Activated naive CD8-positive, alpha-beta T cell treated with anti-CD3 and anti-CD28 coated beads for 36 hours (primary cell): ENCODE data around the gene NRXN3. TPM values are rescaled to one million over a fixed set of nuclear protein-coding genes. Genes with fewer than 3 reads are reported as not detected.

Source experiments
- DNase-seq: peaks from one replicate; pipeline ENCODE4 v3.0.0; 2021
- H3K27ac Mint-ChIP-seq: one replicate; pipeline ENCODE4 v1.8.0; 2022; ENCODE audit warnings: mild to moderate bottlenecking, moderate library complexity, mixed read lengths
- H3K27me3 Mint-ChIP-seq: one replicate; pipeline ENCODE4 v1.8.0; 2022; ENCODE audit warnings: mild to moderate bottlenecking, mixed read lengths
- H3K36me3 Mint-ChIP-seq: one replicate; pipeline ENCODE4 v1.8.0; 2021; ENCODE audit warnings: mild to moderate bottlenecking, mixed read lengths
- H3K4me1 Mint-ChIP-seq: one replicate; pipeline ENCODE4 v1.8.0; 2021; ENCODE audit warnings: mixed read lengths
- H3K4me3 Mint-ChIP-seq: one replicate; pipeline ENCODE4 v1.8.0; 2022; ENCODE audit warnings: mild to moderate bottlenecking, moderate library complexity, mixed read lengths
- H3K9me3 Mint-ChIP-seq: one replicate; pipeline ENCODE4 v1.8.0; 2022; ENCODE audit warnings: mixed read lengths
- total RNA-seq, 2 experiments: library from RNA; stranded (reverse); gene quantifications; one replicate each; pipeline ENCODE4 v1.2.3, GENCODE V29; 2021

NRXN3 gene
- total RNA-seq, 2 experiments from 2014 or later = not detected

GRCh38 chr14:79581912-79582576 is 1411.9 kb downstream of the NRXN3 start:
- H3K36me3 Mint-ChIP-seq = no peaks in the 10 kb centered on the region
- no peaks in the 10 kb centered on the region for H3K9me3 Mint-ChIP-seq
- no peaks in the 10 kb centered on the region for H3K27me3 Mint-ChIP-seq
- no peak for DNase-seq
- no peaks in the 10 kb centered on the region for H3K4me1 Mint-ChIP-seq
- H3K27ac Mint-ChIP-seq = no peak overlapping the region
- H3K4me3 Mint-ChIP-seq = no peak overlapping the region

- Mint-ChIP-seq H3K4me3 (no peak overlapping the region), H3K36me3 (no peaks in the 10 kb centered on the region), H3K27me3 (no peaks in the 10 kb centered on the region), H3K9me3 (no peaks in the 10 kb centered on the region), H3K27ac (no peak overlapping the region), H3K4me1 (no peaks in the 10 kb centered on the region)
- DNase-seq = no peak
Observed at GRCh38 chr14:79583738-79584408, 1413.7 kb downstream of the NRXN3 start.

GRCh38 chr14:79584679-79585078 is 1414.5 kb downstream of the NRXN3 start:
- no peak overlapping the region for H3K27ac Mint-ChIP-seq
- no peaks in the 10 kb centered on the region for H3K27me3 Mint-ChIP-seq
- no peaks in the 10 kb centered on the region for H3K4me1 Mint-ChIP-seq
- no peak for DNase-seq
- no peaks in the 10 kb centered on the region for H3K36me3 Mint-ChIP-seq
- H3K9me3 Mint-ChIP-seq = no peaks in the 10 kb centered on the region
- no peak overlapping the region for H3K4me3 Mint-ChIP-seq

GRCh38 chr14:79585845-79586244 is 1415.7 kb downstream of the NRXN3 start:
- no peak overlapping the region for H3K27ac Mint-ChIP-seq

GRCh38 chr14:79586416-79586815 is 1416.2 kb downstream of the NRXN3 start:
- Mint-ChIP-seq H3K36me3 (no peaks in the 10 kb centered on the region), H3K4me3 (no peak overlapping the region), H3K4me1 (no peaks in the 10 kb centered on the region), H3K27me3 (no peaks in the 10 kb centered on the region), H3K9me3 (peaks cover 4% of the 10 kb centered on the region), H3K27ac (no peak overlapping the region)
- no peak for DNase-seq

More at GRCh38 chr14:79585845-79586244, 1415.7 kb downstream of the NRXN3 start:
- DNase-seq = no peak
- Mint-ChIP-seq H3K36me3 (no peaks in the 10 kb centered on the region), H3K4me3 (no peak overlapping the region), H3K4me1 (no peaks in the 10 kb centered on the region), H3K9me3 (peaks cover 4% of the 10 kb centered on the region), H3K27me3 (no peaks in the 10 kb centered on the region)

GRCh38 chr14:79586989-79587598 is 1416.9 kb downstream of the NRXN3 start:
- no peaks in the 10 kb centered on the region for H3K27me3 Mint-ChIP-seq
- H3K27ac Mint-ChIP-seq = no peak overlapping the region
- H3K36me3 Mint-ChIP-seq = no peaks in the 10 kb centered on the region
- H3K9me3 Mint-ChIP-seq = peaks cover 4% of the 10 kb centered on the region
- no peaks in the 10 kb centered on the region for H3K4me1 Mint-ChIP-seq
- H3K4me3 Mint-ChIP-seq = no peak overlapping the region
- no peak for DNase-seq

GRCh38 chr14:79587875-79588274 is 1417.7 kb downstream of the NRXN3 start:
- Mint-ChIP-seq H3K27me3 (no peaks in the 10 kb centered on the region), H3K4me3 (no peak overlapping the region), H3K4me1 (no peaks in the 10 kb centered on the region), H3K9me3 (peaks cover 4% of the 10 kb centered on the region), H3K27ac (no peak overlapping the region), H3K36me3 (no peaks in the 10 kb centered on the region)
- DNase-seq = no peak

- no peak overlapping the region for H3K4me3 Mint-ChIP-seq
- peaks cover 4% of the 10 kb centered on the region for H3K9me3 Mint-ChIP-seq
- no peak overlapping the region for H3K27ac Mint-ChIP-seq
- H3K27me3 Mint-ChIP-seq = no peaks in the 10 kb centered on the region
- no peaks in the 10 kb centered on the region for H3K4me1 Mint-ChIP-seq
- DNase-seq = no peak
- H3K36me3 Mint-ChIP-seq = no peaks in the 10 kb centered on the region
Observed at GRCh38 chr14:79588398-79588797, 1418.2 kb downstream of the NRXN3 start.

GRCh38 chr14:79596551-79596950 is 1426.4 kb downstream of the NRXN3 start:
- Mint-ChIP-seq H3K4me1 (no peaks in the 10 kb centered on the region), H3K9me3 (no peaks in the 10 kb centered on the region), H3K4me3 (no peak overlapping the region), H3K27ac (no peak overlapping the region), H3K36me3 (no peaks in the 10 kb centered on the region), H3K27me3 (no peaks in the 10 kb centered on the region)
- DNase-seq = no peak

GRCh38 chr14:79597566-79597965 is 1427.4 kb downstream of the NRXN3 start:
- H3K27ac Mint-ChIP-seq = no peak overlapping the region
- H3K9me3 Mint-ChIP-seq = no peaks in the 10 kb centered on the region
- no peak for DNase-seq
- no peaks in the 10 kb centered on the region for H3K36me3 Mint-ChIP-seq
- no peaks in the 10 kb centered on the region for H3K4me1 Mint-ChIP-seq
- H3K4me3 Mint-ChIP-seq = no peak overlapping the region
- no peaks in the 10 kb centered on the region for H3K27me3 Mint-ChIP-seq

GRCh38 chr14:79598339-79598738 is 1428.2 kb downstream of the NRXN3 start:
- no peak for DNase-seq
- Mint-ChIP-seq H3K4me1 (no peaks in the 10 kb centered on the region), H3K9me3 (no peaks in the 10 kb centered on the region), H3K27ac (no peak overlapping the region), H3K4me3 (no peak overlapping the region), H3K27me3 (no peaks in the 10 kb centered on the region), H3K36me3 (no peaks in the 10 kb centered on the region)

GRCh38 chr14:79599239-79599638 is 1429.1 kb downstream of the NRXN3 start:
- H3K27ac Mint-ChIP-seq = no peak overlapping the region
- H3K36me3 Mint-ChIP-seq = no peaks in the 10 kb centered on the region
- DNase-seq = no peak
- no peaks in the 10 kb centered on the region for H3K4me1 Mint-ChIP-seq
- H3K27me3 Mint-ChIP-seq = no peaks in the 10 kb centered on the region
- no peaks in the 10 kb centered on the region for H3K9me3 Mint-ChIP-seq
- no peak overlapping the region for H3K4me3 Mint-ChIP-seq

GRCh38 chr14:79600406-79600805 is 1430.2 kb downstream of the NRXN3 start:
- no peaks in the 10 kb centered on the region for H3K4me1 Mint-ChIP-seq
- no peak for DNase-seq
- H3K27me3 Mint-ChIP-seq = no peaks in the 10 kb centered on the region
- H3K4me3 Mint-ChIP-seq = no peak overlapping the region
- H3K9me3 Mint-ChIP-seq = no peaks in the 10 kb centered on the region
- no peak overlapping the region for H3K27ac Mint-ChIP-seq
- no peaks in the 10 kb centered on the region for H3K36me3 Mint-ChIP-seq

- no peak for DNase-seq
- Mint-ChIP-seq H3K36me3 (no peaks in the 10 kb centered on the region), H3K27ac (no peak overlapping the region), H3K9me3 (no peaks in the 10 kb centered on the region), H3K4me1 (no peaks in the 10 kb centered on the region), H3K4me3 (no peak overlapping the region), H3K27me3 (no peaks in the 10 kb centered on the region)
Observed at GRCh38 chr14:79601579-79601978, 1431.4 kb downstream of the NRXN3 start.

- H3K4me1 Mint-ChIP-seq = no peaks in the 10 kb centered on the region
- no peaks in the 10 kb centered on the region for H3K9me3 Mint-ChIP-seq
- H3K27me3 Mint-ChIP-seq = no peaks in the 10 kb centered on the region
- H3K4me3 Mint-ChIP-seq = no peak overlapping the region
- no peak overlapping the region for H3K27ac Mint-ChIP-seq
- H3K36me3 Mint-ChIP-seq = no peaks in the 10 kb centered on the region
- no peak for DNase-seq
Observed at GRCh38 chr14:79602045-79602444, 1431.9 kb downstream of the NRXN3 start.

- DNase-seq = no peak
- Mint-ChIP-seq H3K4me3 (no peak overlapping the region), H3K27ac (no peak overlapping the region), H3K9me3 (no peaks in the 10 kb centered on the region), H3K27me3 (no peaks in the 10 kb centered on the region), H3K36me3 (no peaks in the 10 kb centered on the region), H3K4me1 (no peaks in the 10 kb centered on the region)
Observed at GRCh38 chr14:79602742-79603141, 1432.6 kb downstream of the NRXN3 start.
